Natural killer cell (primary cell): ENCODE results near the gene DSTN. TPM values are rescaled to one million over a fixed set of nuclear protein-coding genes. Genes with fewer than 3 reads are reported as not detected.

Experiments
- ATAC-seq, 3 donors: fragments of 150-1000 bp in 2 of 3; fragments of 200-7000 bp in 1 of 3; cut with Tn5 transposase; 1 replicate in 1 of 3; 2 replicates in 2 of 3; pipeline ENCODE4 v1.10.0; 2021; ENCODE audit warnings: mild to moderate bottlenecking in 2 of 3, moderate library complexity in 2 of 3
- DNase-seq, 2 donors: peaks; one replicate each; pipeline versions ENCODE4 v3.0.0 to v3.0.0-alpha.2; 2013 to 2021; ENCODE audit warnings: mixed read lengths in 1 of 2
- H3K27ac ChIP-seq: one replicate; pipeline ENCODE4 v1.5.1; 2013; ENCODE audit warnings: mild to moderate bottlenecking, low read length
- H3K27me3 ChIP-seq: one replicate; pipeline ENCODE4 v1.6.1; 2013; ENCODE audit warnings: low read length; ENCODE audit not compliant: control insufficient read depth, insufficient read depth
- H3K36me3 ChIP-seq: one replicate; pipeline ENCODE4 v1.6.1; 2013; ENCODE audit warnings: low read length; ENCODE audit not compliant: control insufficient read depth, insufficient read depth
- H3K4me1 ChIP-seq: one replicate; pipeline ENCODE4 v1.6.1; 2013; ENCODE audit warnings: low read length; ENCODE audit not compliant: control insufficient read depth, insufficient read depth
- H3K4me3 ChIP-seq: one replicate; pipeline ENCODE4 v1.5.1; 2013; ENCODE audit warnings: low read length
- H3K9me3 ChIP-seq: one replicate; pipeline ENCODE4 v1.6.1; 2013; ENCODE audit warnings: low read length; ENCODE audit not compliant: control insufficient read depth, insufficient read depth
- H3K27ac Mint-ChIP-seq, 2 donors: one replicate each; pipeline ENCODE4 v1.8.0; 2022; ENCODE audit warnings: mild to moderate bottlenecking in 2 of 2, mixed read lengths in 2 of 2, moderate library complexity in 1 of 2
- H3K27me3 Mint-ChIP-seq, 2 donors: one replicate each; pipeline ENCODE4 v1.8.0; 2022; ENCODE audit warnings: low read depth in 2 of 2, mixed read lengths in 2 of 2
- H3K36me3 Mint-ChIP-seq: one replicate; pipeline ENCODE4 v1.8.0; 2022; ENCODE audit warnings: mixed read lengths
- H3K4me1 Mint-ChIP-seq, 2 donors: one replicate each; pipeline ENCODE4 v1.8.0; 2022; ENCODE audit warnings: mixed read lengths in 2 of 2
- H3K4me3 Mint-ChIP-seq: one replicate; pipeline ENCODE4 v1.8.0; 2022; ENCODE audit warnings: mild to moderate bottlenecking, moderate library complexity, mixed read lengths
- H3K9me3 Mint-ChIP-seq, 2 donors: one replicate each; pipeline ENCODE4 v1.8.0; 2022; ENCODE audit warnings: mixed read lengths in 2 of 2
- WGBS: methylation state at CpG from one replicate; pipeline ENCODE4 v1.1.7; 2013; ENCODE audit warnings: missing lambda C conversion rate; ENCODE audit not compliant: insufficient coverage; 5-methylcytosine and 5-hydroxymethylcytosine counted together
- intact Hi-C: fragments of 100-400 bp; cut with micrococcal nuclease; formaldehyde crosslinking; loops from one replicate; pipeline ENCODE4 v1.14.2; 2022
- total RNA-seq, 4 donors: library from RNA; stranded (reverse); fragments of 120-200 nt in 1 of 4; gene quantifications; one replicate each; pipeline versions ENCODE4 v1.2.3 to v1.2.4, GENCODE V29; 2013 to 2022
- TF ChIP-seq, protein P1 (sequence below): fragments of 200-600 bp; IDR thresholded peaks from one replicate; pipeline ENCODE4 v1.8.0; 2022; ENCODE audit warnings: antibody characterized with exemption

Gene DSTN
- total RNA-seq, 3 donors from 2014 or later (not counting 1 experiment from before 2014, with no cell fraction given): 47.5 to 73.5 (median 70.0) TPM

DNA sequence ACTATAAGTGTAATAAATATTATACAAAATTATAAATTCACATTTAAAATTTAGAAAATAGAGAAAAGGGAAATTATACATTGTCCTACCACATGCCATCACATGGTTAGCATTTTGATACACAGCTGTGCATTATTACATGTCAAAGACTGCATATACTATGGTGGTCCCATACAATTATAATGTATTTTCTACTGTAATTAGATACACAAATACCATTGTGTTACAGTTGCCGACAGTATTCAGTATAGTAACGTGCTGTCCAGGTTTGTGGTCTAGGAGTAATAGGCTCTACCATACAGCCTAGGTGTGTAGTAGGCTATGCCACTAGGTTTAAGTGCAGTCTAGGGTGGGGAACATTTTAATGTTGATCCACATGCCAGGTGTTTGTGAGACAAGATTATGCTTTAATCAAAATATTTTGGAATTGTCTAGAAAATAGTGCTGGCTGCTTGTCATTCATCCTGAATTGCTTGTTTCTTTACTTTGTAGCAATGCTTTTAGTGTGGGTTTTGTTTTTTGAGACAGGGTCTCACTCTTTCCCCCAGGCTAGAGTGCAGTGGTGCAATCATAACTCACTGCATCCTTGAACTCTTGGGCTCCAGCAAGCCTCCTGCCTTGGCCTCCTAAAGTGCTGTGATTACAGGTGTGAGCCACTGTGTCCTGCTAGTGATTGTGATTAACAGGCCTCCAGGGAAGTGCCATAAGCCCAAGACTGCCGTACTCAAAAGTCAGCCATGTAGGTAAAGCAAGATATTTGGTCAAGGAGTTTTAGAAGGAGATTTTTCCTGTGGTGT lies 39.0 kb downstream of the DSTN start:
- no peaks in the 10 kb centered on the region for H3K27me3 Mint-ChIP-seq
- ATAC-seq (no peak), DNase-seq (no peak)
- H3K4me1 Mint-ChIP-seq: peaks cover 38 to 50% of the 10 kb centered on the region in 2 donors
- peaks cover 9% of the 10 kb centered on the region for H3K36me3 Mint-ChIP-seq
- peaks cover 50% of the 10 kb centered on the region for H3K4me1 ChIP-seq
- H3K9me3 ChIP-seq: no peaks in the 10 kb centered on the region
- no peaks in the 10 kb centered on the region for H3K27me3 ChIP-seq
- H3K4me3 Mint-ChIP-seq: peak overlapping the region; percentile 90
- H3K27ac Mint-ChIP-seq: peak overlapping the region; percentile 98
- H3K27ac ChIP-seq: peak overlapping the region; percentile 41
- WGBS: 93% methylated on average over 3 of the region's 3 CpGs
- H3K9me3 Mint-ChIP-seq: no peaks in the 10 kb centered on the region
- intact Hi-C loops: no loop called here
- peaks cover 4% of the 10 kb centered on the region for H3K36me3 ChIP-seq
- no peak overlapping the region for H3K4me3 ChIP-seq
- TF ChIP-seq, protein P1, sequence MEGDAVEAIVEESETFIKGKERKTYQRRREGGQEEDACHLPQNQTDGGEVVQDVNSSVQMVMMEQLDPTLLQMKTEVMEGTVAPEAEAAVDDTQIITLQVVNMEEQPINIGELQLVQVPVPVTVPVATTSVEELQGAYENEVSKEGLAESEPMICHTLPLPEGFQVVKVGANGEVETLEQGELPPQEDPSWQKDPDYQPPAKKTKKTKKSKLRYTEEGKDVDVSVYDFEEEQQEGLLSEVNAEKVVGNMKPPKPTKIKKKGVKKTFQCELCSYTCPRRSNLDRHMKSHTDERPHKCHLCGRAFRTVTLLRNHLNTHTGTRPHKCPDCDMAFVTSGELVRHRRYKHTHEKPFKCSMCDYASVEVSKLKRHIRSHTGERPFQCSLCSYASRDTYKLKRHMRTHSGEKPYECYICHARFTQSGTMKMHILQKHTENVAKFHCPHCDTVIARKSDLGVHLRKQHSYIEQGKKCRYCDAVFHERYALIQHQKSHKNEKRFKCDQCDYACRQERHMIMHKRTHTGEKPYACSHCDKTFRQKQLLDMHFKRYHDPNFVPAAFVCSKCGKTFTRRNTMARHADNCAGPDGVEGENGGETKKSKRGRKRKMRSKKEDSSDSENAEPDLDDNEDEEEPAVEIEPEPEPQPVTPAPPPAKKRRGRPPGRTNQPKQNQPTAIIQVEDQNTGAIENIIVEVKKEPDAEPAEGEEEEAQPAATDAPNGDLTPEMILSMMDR: no peak

DNA sequence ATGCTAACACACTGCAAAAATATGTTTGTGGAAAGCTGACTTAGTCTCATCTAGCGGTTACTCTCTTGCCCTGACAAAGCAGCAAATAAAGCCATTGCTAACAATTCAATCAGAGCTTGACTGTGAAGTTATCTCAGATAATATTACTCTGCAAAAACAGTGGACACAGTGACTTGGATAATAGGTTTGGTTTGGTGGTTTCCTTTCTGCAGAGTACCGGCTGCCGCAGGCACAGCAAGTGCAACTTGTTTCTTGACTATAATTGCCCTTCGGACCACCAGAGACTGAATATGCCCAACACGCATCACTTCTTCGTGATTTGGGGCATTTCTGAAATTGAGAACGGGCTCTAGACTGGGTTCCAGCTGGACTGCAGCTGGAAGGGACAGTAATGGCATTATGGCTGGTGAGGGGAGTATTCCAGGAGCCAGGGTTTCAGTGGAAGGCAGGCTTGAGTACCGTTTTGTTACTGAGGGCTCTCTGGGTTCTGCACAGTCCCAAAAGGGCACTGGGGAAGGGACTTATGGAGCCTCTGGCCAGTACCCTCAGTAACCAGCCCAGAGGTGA lies 40.0 kb downstream of the DSTN start:
- H3K4me3 Mint-ChIP-seq: peak overlapping the region; percentile 90
- no peaks in the 10 kb centered on the region for H3K9me3 Mint-ChIP-seq
- H3K4me3 ChIP-seq: no peak overlapping the region
- WGBS: 40% methylated on average over 8 of the region's 8 CpGs
- peaks cover 41 to 57% of the 10 kb centered on the region in 2 donors for H3K4me1 Mint-ChIP-seq
- TF ChIP-seq, protein P1: no peak
- DNase-seq: peak in 1 of 2 donors; percentile 19
- intact Hi-C loops: loop anchor here (5.0 kb wide), 1 partner anchor 72 kb away; the partner anchor contains the start of gene RRBP1
- no peak for ATAC-seq
- peak overlapping the region; percentile 98 for H3K27ac Mint-ChIP-seq
- no peaks in the 10 kb centered on the region for H3K27me3 Mint-ChIP-seq
- H3K9me3 ChIP-seq: no peaks in the 10 kb centered on the region
- H3K36me3 ChIP-seq: peaks cover 4% of the 10 kb centered on the region
- H3K27me3 ChIP-seq: no peaks in the 10 kb centered on the region
- peak overlapping the region; percentile 94 for H3K27ac ChIP-seq
- peaks cover 6% of the 10 kb centered on the region for H3K36me3 Mint-ChIP-seq
- H3K4me1 ChIP-seq: peaks cover 59% of the 10 kb centered on the region

DNA sequence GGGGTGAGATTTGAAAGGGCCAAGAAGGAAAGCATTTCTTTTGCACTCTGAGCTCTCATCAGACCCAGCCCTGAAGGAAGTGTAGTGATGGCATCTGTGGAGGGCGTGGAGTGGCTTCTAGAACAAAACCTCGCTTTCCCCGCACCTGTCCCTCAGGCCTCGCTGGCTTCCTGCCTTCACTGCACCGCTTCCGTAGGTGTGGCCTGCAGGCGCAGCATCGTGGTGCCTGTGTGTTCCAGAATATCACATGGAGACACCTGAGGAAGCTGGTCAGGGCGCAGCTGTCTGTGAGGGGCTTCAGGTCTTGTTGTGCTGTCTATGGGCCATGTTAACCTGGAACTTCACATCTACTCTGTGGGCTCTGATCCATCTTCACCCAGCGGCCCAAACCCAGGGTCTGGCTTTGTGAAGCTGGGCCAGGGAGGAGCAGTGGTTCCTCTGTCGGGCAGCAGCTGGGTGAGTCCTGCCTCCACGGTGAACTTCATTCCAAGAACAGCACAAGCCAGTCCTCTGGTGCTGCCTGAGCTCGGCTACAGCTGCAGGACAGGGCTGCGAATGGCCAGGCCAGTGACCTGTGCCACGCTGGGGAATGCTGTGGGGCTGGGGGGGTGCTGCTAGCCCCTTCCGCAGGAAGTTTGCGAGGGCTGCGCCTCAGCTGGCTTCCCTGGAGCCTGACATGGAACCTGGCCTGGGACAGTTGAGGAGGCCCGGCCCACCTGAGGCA lies 40.9 kb downstream of the DSTN start:
- WGBS: 42% methylated on average over 19 of the region's 19 CpGs
- H3K27ac ChIP-seq: peak overlapping the region; percentile 94
- no peaks in the 10 kb centered on the region for H3K9me3 ChIP-seq
- H3K27me3 ChIP-seq: no peaks in the 10 kb centered on the region
- peaks cover 6% of the 10 kb centered on the region for H3K36me3 ChIP-seq
- H3K4me1 ChIP-seq: peaks cover 66% of the 10 kb centered on the region
- Mint-ChIP-seq H3K27ac (peak overlapping the region; percentile 98), H3K4me1 (peaks cover 41 to 59% of the 10 kb centered on the region in 2 donors), H3K9me3 (no peaks in the 10 kb centered on the region), H3K4me3 (peak overlapping the region; percentile 90), H3K36me3 (no peaks in the 10 kb centered on the region), H3K27me3 (no peaks in the 10 kb centered on the region)
- intact Hi-C loops: loop anchor here (5.0 kb wide), 1 partner anchor 72 kb away; the partner anchor contains the start of gene RRBP1
- TF ChIP-seq, protein P1: no peak
- DNase-seq (peak in 1 of 2 donors; percentile 79), ATAC-seq (peak in 2 of 3 donors; percentile 9 to 27)
- no peak overlapping the region for H3K4me3 ChIP-seq
